ENCODE results near the gene C11orf24. TPM values are rescaled to one million over a fixed set of nuclear protein-coding genes. Genes with fewer than 3 reads are reported as not detected.

The C11orf24 gene
- total RNA-seq, 2 experiments from 2014 or later = 38.0 to 40.7 TPM

GRCh38 chr11:68269414-68270081, 2.2 kb downstream of the C11orf24 start:
- H3K4me3 Mint-ChIP-seq = peak overlapping the region; percentile 31

GRCh38 chr11:68267881-68268240, 3.9 kb downstream of the C11orf24 start:
- DNase-seq (no peak), ATAC-seq (no peak)
- H3K36me3 Mint-ChIP-seq (ENCODE audit: low read depth) = peaks cover 29% of the 10 kb centered on the region
- no peak overlapping the region for H3K4me3 Mint-ChIP-seq
- ChIA-PET POLR2A (no interaction called here), CTCF (interaction anchor here (0.8 to 1.6 kb wide), 2 partner anchors 10 to 29 kb away, joined by 3 to 7 read pairs; no protein-coding TSS in a partner anchor)
- intact Hi-C loops (cut with micrococcal nuclease) = no loop called here
- H3K9me3 Mint-ChIP-seq = no peaks in the 10 kb centered on the region
- no peak overlapping the region for H3K27ac Mint-ChIP-seq
- no peaks in the 10 kb centered on the region for H3K27me3 Mint-ChIP-seq
- H3K4me1 Mint-ChIP-seq (ENCODE audit: low read depth) = peaks cover 24% of the 10 kb centered on the region
- no peak for TF ChIP-seq CTCF (IDR thresholded peaks at IDR 0.05)

More at GRCh38 chr11:68269414-68270081, 2.2 kb downstream of the C11orf24 start:
- Mint-ChIP-seq H3K27ac (no peak overlapping the region), H3K36me3 (ENCODE audit: low read depth) (peaks cover 26% of the 10 kb centered on the region), H3K9me3 (no peaks in the 10 kb centered on the region), H3K27me3 (no peaks in the 10 kb centered on the region), H3K4me1 (ENCODE audit: low read depth) (peaks cover 27% of the 10 kb centered on the region)
- no peak for DNase-seq
- no peak for ATAC-seq
- POLR2A ChIA-PET = interaction anchor here (1.3 to 3.6 kb wide), 2 partner anchors 12 to 67 kb away, joined by 3 to 11 read pairs; no protein-coding TSS in a partner anchor
- CTCF ChIA-PET = interaction anchor here (2.7 to 3.9 kb wide), 2 partner anchors 11 to 28 kb away, joined by 28 to 46 read pairs; no protein-coding TSS in a partner anchor
- intact Hi-C loops (cut with micrococcal nuclease) = no loop called here
- no peak for TF ChIP-seq CTCF (IDR thresholded peaks at IDR 0.05)

GRCh38 chr11:68266936-68267880, 4.6 kb downstream of the C11orf24 start:
- ATAC-seq (no peak), DNase-seq (no peak)
- TF ChIP-seq CTCF (IDR thresholded peaks at IDR 0.05) = no peak
- intact Hi-C loops (cut with micrococcal nuclease) = no loop called here
- H3K4me3 Mint-ChIP-seq = no peak overlapping the region
- no peaks in the 10 kb centered on the region for H3K9me3 Mint-ChIP-seq
- no peak overlapping the region for H3K27ac Mint-ChIP-seq
- POLR2A ChIA-PET = no interaction called here
- no peaks in the 10 kb centered on the region for H3K27me3 Mint-ChIP-seq
- CTCF ChIA-PET = interaction anchor here (1.6 to 3.2 kb wide), 3 partner anchors 10 to 30 kb away, joined by 7 to 14 read pairs (median 11); no protein-coding TSS in a partner anchor
- H3K4me1 Mint-ChIP-seq (ENCODE audit: low read depth) = peaks cover 21% of the 10 kb centered on the region
- H3K36me3 Mint-ChIP-seq (ENCODE audit: low read depth) = peaks cover 35% of the 10 kb centered on the region

- POLR2A ChIA-PET = no interaction called here
- intact Hi-C loops (cut with micrococcal nuclease) = no loop called here
These were observed 5.5 kb downstream of the C11orf24 start for GRCh38 chr11:68266121-68266891.

More at GRCh38 chr11:68266121-68266891, 5.5 kb downstream of the C11orf24 start:
- Mint-ChIP-seq H3K36me3 (ENCODE audit: low read depth) (peaks cover 39% of the 10 kb centered on the region), H3K9me3 (no peaks in the 10 kb centered on the region), H3K4me1 (ENCODE audit: low read depth) (peaks cover 21% of the 10 kb centered on the region), H3K27ac (no peak overlapping the region), H3K4me3 (no peak overlapping the region), H3K27me3 (no peaks in the 10 kb centered on the region)
- no peak for TF ChIP-seq CTCF (IDR thresholded peaks at IDR 0.05)
- CTCF ChIA-PET = interaction anchor here (1.8 to 3.2 kb wide), 2 partner anchors 9 to 31 kb away, joined by 11 to 14 read pairs; no protein-coding TSS in a partner anchor
- no peak for DNase-seq
- no peak for ATAC-seq

Measured in activated CD8-positive, alpha-beta T cell treated with anti-CD3 and anti-CD28 coated beads for 36 hours (primary cell).